Activated T-cell treated with anti-CD3 and anti-CD28 coated beads, Interleukin-2, amount 50 U/mL, for 1 hour (primary cell): ENCODE results near the gene PRDX3.
A peak's percentile ranks its signal among the peaks of the same experiment; 100 is the strongest.
"Not testable (repeated sequence)": the region's sequence is repeated elsewhere in the genome, so short reads cannot be mapped to it uniquely, and the experiment has no call there.

ENCODE experiments used
- DNase-seq: peaks from one replicate; pipeline ENCODE4 v3.0.0-alpha.2; 2020

Gene PRDX3

GRCh38 chr10:119205894-119206602 lies 27.4 kb upstream of the PRDX3 start:
- DNase-seq, result no peak

GRCh38 chr10:119203006-119203405 lies 24.4 kb upstream of the PRDX3 start:
- DNase-seq, result no peak

- no peak for DNase-seq
These were observed 22.6 kb upstream of the PRDX3 start for GRCh38 chr10:119201233-119201632.

- DNase-seq, result peak; percentile 45
These were observed 20.8 kb upstream of the PRDX3 start for GRCh38 chr10:119199231-119199992.

GRCh38 chr10:119198438-119198837 lies 19.8 kb upstream of the PRDX3 start:
- no peak for DNase-seq

GRCh38 chr10:119197921-119198320 lies 19.3 kb upstream of the PRDX3 start:
- no peak for DNase-seq

GRCh38 chr10:119191881-119192280 lies 13.3 kb upstream of the PRDX3 start:
- no peak for DNase-seq

GRCh38 chr10:119190954-119191785 lies 12.6 kb upstream of the PRDX3 start:
- DNase-seq, result no peak

- DNase-seq, result no peak
These were observed 11.7 kb upstream of the PRDX3 start for GRCh38 chr10:119190353-119190752.

- DNase-seq, result no peak
These were observed 11.2 kb upstream of the PRDX3 start for GRCh38 chr10:119189811-119190282.

GRCh38 chr10:119183664-119184412 lies 5.2 kb upstream of the PRDX3 start:
- DNase-seq, result no peak

GRCh38 chr10:119180850-119181400 lies 2.3 kb upstream of the PRDX3 start:
- DNase-seq, result not testable (repeated sequence)

- DNase-seq, result no peak
These were observed 772 bp downstream of the PRDX3 start for GRCh38 chr10:119177708-119178371.

- DNase-seq, result no peak
These were observed 2.4 kb downstream of the PRDX3 start for GRCh38 chr10:119176166-119176565.

GRCh38 chr10:119174109-119174508 lies 4.5 kb downstream of the PRDX3 start:
- no peak for DNase-seq

- DNase-seq, result no peak
These were observed 11.6 kb downstream of the PRDX3 start for GRCh38 chr10:119167041-119167440.

- DNase-seq, result no peak
These were observed 12.0 kb downstream of the PRDX3 start for GRCh38 chr10:119166564-119166963.

GRCh38 chr10:119166118-119166500 lies 12.5 kb downstream of the PRDX3 start:
- no peak for DNase-seq

GRCh38 chr10:119165171-119166117 lies 13.2 kb downstream of the PRDX3 start, which contains the start of gene SFXN4:
Gene SFXN4 (minus strand): TSS chr10:119165714. CDS start chr10:119165647, 67 bp downstream.
- DNase-seq, result peak; percentile 85

GRCh38 chr10:119162452-119163092 lies 16.0 kb downstream of the PRDX3 start:
- DNase-seq, result no peak
